HG03520 (cell line): ENCODE data around the gene TGM3.

ENCODE experiments used
- ATAC-seq: cut with Tn5 transposase; IDR thresholded peaks from one replicate; pipeline ENCODE4 v1.9.1; 2021; ENCODE audit warnings: mild to moderate bottlenecking, moderate library complexity; ENCODE audit not compliant: unreplicated experiment

TGM3 gene

GRCh38 chr20:2373098-2373497 is 77.3 kb downstream of the TGM3 start:
- ATAC-seq = no peak

- no peak for ATAC-seq
These were observed 78.7 kb downstream of the TGM3 start for GRCh38 chr20:2374346-2375125.

GRCh38 chr20:2378893-2379292 is 83.1 kb downstream of the TGM3 start:
- no peak for ATAC-seq

- ATAC-seq = no peak
These were observed 83.9 kb downstream of the TGM3 start for GRCh38 chr20:2379511-2380229.

GRCh38 chr20:2380601-2381000 is 84.8 kb downstream of the TGM3 start, which contains the start of gene TGM6:
Gene TGM6 (plus strand): TSS chr20:2380901. CDS start chr20:2380969, 68 bp downstream.
- ATAC-seq = no peak

- no peak for ATAC-seq
These were observed 85.5 kb downstream of the TGM3 start for GRCh38 chr20:2381303-2381702.

GRCh38 chr20:2382833-2383232 is 87.0 kb downstream of the TGM3 start:
- ATAC-seq = no peak

- ATAC-seq = no peak
These were observed 89.2 kb downstream of the TGM3 start for GRCh38 chr20:2385026-2385425.

- no peak for ATAC-seq
These were observed 89.7 kb downstream of the TGM3 start for GRCh38 chr20:2385496-2385895.

GRCh38 chr20:2386516-2387179 is 90.8 kb downstream of the TGM3 start:
- ATAC-seq = no peak

- ATAC-seq = no peak
These were observed 91.4 kb downstream of the TGM3 start for GRCh38 chr20:2387180-2387577.

GRCh38 chr20:2387580-2387979 is 91.8 kb downstream of the TGM3 start:
- ATAC-seq = no peak
